HCT116 (cell line): Measurements from ENCODE around the gene ITPR1. TPM values are rescaled to one million over a fixed set of nuclear protein-coding genes. Genes with fewer than 3 reads are reported as not detected.

Experiments used
- ATAC-seq: fragments of 200-7000 bp; cut with Tn5 transposase; 2 replicates; pipeline ENCODE4 v1.9.1; 2020; ENCODE audit warnings: mild to moderate bottlenecking, moderate library complexity
- BruUV-seq: library from RNA; stranded (reverse); fragments of 400-500 nt; replicated peaks from 2 replicates; lab custom pipeline; 2021; lab: Mats Ljungman, UMichigan
- CTCF ChIA-PET: fragments of 300-600 bp; sonication (Branson Sonifier 250); formaldehyde crosslinking; loops from one replicate; lab custom pipeline; 2021; ENCODE audit warnings: antibody characterized with exemption; lab: Charles Lee
- POLR2A ChIA-PET: fragments of 300-600, 350-600 bp; sonication (Branson Sonifier 250); formaldehyde crosslinking; loops from one replicate; lab custom pipeline; 2021; ENCODE audit warnings: antibody characterized with exemption; lab: Charles Lee
- RAD21 ChIA-PET, 2 experiments: fragments of 300-600 bp; sonication (Branson Sonifier 250); formaldehyde crosslinking; loops; one replicate each; lab custom pipeline; 2023; ENCODE audit warnings: low total read pairs in 2 of 2; ENCODE audit not compliant: uncharacterized antibody in 2 of 2, unreplicated experiment in 2 of 2, low non-redundant PET in 1 of 2; lab: Charles Lee
- DNase-seq: peaks from one replicate; pipeline ENCODE4 v3.0.0-alpha.2; 2010; ENCODE audit warnings: low read depth, low spot score
- H2AFZ ChIP-seq: fragments of 200-600 bp; shearing (Covaris generic), sonication (generic); 2 replicates; pipeline ENCODE4 v1.6.1; 2017; ENCODE audit warnings: low read depth, mixed run types, mixed read lengths, antibody characterized with exemption, low read length; ENCODE audit not compliant: poor library complexity, severe bottlenecking
- H3K27ac ChIP-seq: 2 replicates; pipeline ENCODE4 v1.5.1; 2012; ENCODE audit warnings: low read depth, low read length
- H3K27me3 ChIP-seq: fragments of 200-600 bp; sonication (generic); 2 replicates; pipeline ENCODE4 v1.6.1; 2016; ENCODE audit warnings: mixed run types, low read length, mixed read lengths; ENCODE audit not compliant: insufficient read depth
- H3K36me3 ChIP-seq, 2 experiments: fragments of 200-500 bp in 1 of 2; fragments of 200-600 bp in 1 of 2; sonication (Bioruptor generic) in 1 of 2; sonication (generic) in 1 of 2; 2 replicates each; pipeline versions ENCODE4 v1.5.1 to v1.6.1; 2014 to 2016; ENCODE audit warnings: low read length in 2 of 2, inconsistent platforms in 1 of 2, mixed read lengths in 1 of 2, mixed run types in 1 of 2; ENCODE audit not compliant: insufficient read depth in 2 of 2, control insufficient read depth in 1 of 2
- H3K4me1 ChIP-seq, 2 experiments: fragments of 200-600 bp in 1 of 2; sonication (generic) in 1 of 2; 2 replicates each; pipeline versions ENCODE4 v1.5.1 to v1.6.1; 2012 to 2017; ENCODE audit warnings: low read length in 2 of 2, inconsistent platforms in 1 of 2, mild to moderate bottlenecking in 1 of 2, mixed read lengths in 1 of 2, mixed run types in 1 of 2, moderate library complexity in 1 of 2; ENCODE audit not compliant: insufficient read depth in 2 of 2, control insufficient read depth in 1 of 2
- H3K4me2 ChIP-seq: fragments of 200-600 bp; sonication (generic); 2 replicates; pipeline ENCODE4 v1.6.1; 2017; ENCODE audit warnings: mixed run types, low read length, mixed read lengths
- H3K4me3 ChIP-seq, 2 experiments: fragments of 200-600 bp in 1 of 2; sonication (generic) in 1 of 2; replicated peaks in 1 of 2; 2 replicates each; pipeline ENCODE4 v1.5.1; 2011 to 2016; ENCODE audit warnings: low read length in 2 of 2, control low read depth in 1 of 2, low read depth in 1 of 2, mild to moderate bottlenecking in 1 of 2, mixed read lengths in 1 of 2, mixed run types in 1 of 2
- H3K79me2 ChIP-seq: fragments of 200-600 bp; sonication (generic); 2 replicates; pipeline ENCODE4 v1.6.1; 2017; ENCODE audit warnings: mild to moderate bottlenecking, mixed run types, low read length, moderate library complexity, mixed read lengths; ENCODE audit not compliant: insufficient read depth
- H3K9ac ChIP-seq: fragments of 200-600 bp; sonication (generic); 2 replicates; pipeline ENCODE4 v1.6.1; 2016; ENCODE audit warnings: low read length, mixed read lengths
- H3K9me2 ChIP-seq: fragments of 200-600 bp; sonication (generic), shearing (Covaris generic); 2 replicates; pipeline ENCODE4 v1.6.1; 2017; ENCODE audit warnings: mixed run types, mild to moderate bottlenecking, moderate library complexity; ENCODE audit not compliant: insufficient read depth
- H3K9me3 ChIP-seq, 2 experiments: fragments of 200-500 bp in 1 of 2; fragments of 200-600 bp in 1 of 2; sonication (Bioruptor generic) in 1 of 2; sonication (generic) in 1 of 2; 2 replicates each; pipeline ENCODE4 v1.6.1; 2014 to 2017; ENCODE audit warnings: low read length in 2 of 2, mixed read lengths in 2 of 2, inconsistent platforms in 1 of 2, low read depth in 1 of 2, mild to moderate bottlenecking in 1 of 2, mixed run types in 1 of 2, moderate library complexity in 1 of 2; ENCODE audit not compliant: control insufficient read depth in 1 of 2, insufficient read depth in 1 of 2
- H4K20me1 ChIP-seq: fragments of 200-600 bp; sonication (generic), shearing (Covaris generic); 2 replicates; pipeline ENCODE4 v1.6.1; 2017; ENCODE audit warnings: mixed run types, mild to moderate bottlenecking, moderate library complexity; ENCODE audit not compliant: insufficient read depth
- CBX3 ChIP-seq: IDR thresholded peaks from 2 replicates; pipeline ENCODE4 v1.6.1; 2012; ENCODE audit warnings: low read depth
- ELF1 ChIP-seq: IDR thresholded peaks from 2 replicates; pipeline ENCODE4 v1.6.1; 2012; ENCODE audit warnings: low read depth, borderline replicate concordance
- EZH2 ChIP-seq: fragments of 200-600 bp; sonication (generic); IDR thresholded peaks from 2 replicates; pipeline ENCODE4 v1.6.1; 2017; ENCODE audit warnings: antibody characterized with exemption, mixed run types
- EZH2phosphoT487 ChIP-seq: fragments of 200-600 bp; IDR thresholded peaks from 2 replicates; pipeline ENCODE4 v1.6.1; 2018; ENCODE audit warnings: antibody characterized with exemption, borderline replicate concordance
- FOSL1 ChIP-seq: IDR thresholded peaks from 2 replicates; pipeline ENCODE4 v1.6.1; 2012; ENCODE audit warnings: low read depth
- JUND ChIP-seq: IDR thresholded peaks from 2 replicates; pipeline ENCODE4 v1.6.1; 2012
- POLR2AphosphoS5 ChIP-seq: IDR thresholded peaks from 2 replicates; pipeline ENCODE4 v1.6.1; 2011; ENCODE audit warnings: mild to moderate bottlenecking, low read depth, low read length, moderate library complexity
- RAD21 ChIP-seq: IDR thresholded peaks from 2 replicates; pipeline ENCODE4 v1.6.1; 2012; ENCODE audit warnings: low read depth, mild to moderate bottlenecking
- TCF7L2 ChIP-seq: IDR thresholded peaks from 2 replicates; pipeline ENCODE4 v1.7.0; 2011; ENCODE audit warnings: borderline replicate concordance, inconsistent platforms; ENCODE audit not compliant: insufficient read depth, insufficient read length; ENCODE audit errors: extremely low read depth
- YY1 ChIP-seq: IDR thresholded peaks from 2 replicates; pipeline ENCODE4 v1.6.1; 2011; ENCODE audit warnings: low read length, low read depth, moderate library complexity, mild to moderate bottlenecking; ENCODE audit not compliant: insufficient replicate concordance; ENCODE audit errors: extremely low read depth
- ZFX ChIP-seq: fragments of 450-650 bp; IDR thresholded peaks from 2 replicates; pipeline ENCODE4 v1.6.1; 2017
- intact Hi-C: fragments of 100-400 bp; cut with micrococcal nuclease; formaldehyde crosslinking; loops from 2 replicates; pipeline ENCODE4 v1.10.0; 2022
- total RNA-seq: library from RNA; stranded (reverse); gene quantifications from one replicate; pipeline ENCODE4 v1.2.1, GENCODE V29; 2021; ENCODE audit not compliant: unreplicated experiment
- TF ChIP-seq, protein P1 (sequence below): IDR thresholded peaks from 2 replicates; pipeline ENCODE4 v1.6.1; 2012; ENCODE audit warnings: low read depth
- TF ChIP-seq, protein P2 (sequence below): IDR thresholded peaks from 2 replicates; pipeline ENCODE4 v1.6.1; 2011; ENCODE audit warnings: mild to moderate bottlenecking, low read length, moderate library complexity; ENCODE audit not compliant: insufficient replicate concordance; ENCODE audit errors: extremely low read depth
- TF ChIP-seq, protein P3 (sequence below): IDR thresholded peaks from 2 replicates; pipeline ENCODE4 v1.6.1; 2012
- TF ChIP-seq, protein P4 (sequence below), 3 experiments: fragments of 200-600 bp in 1 of 3; sonication (generic) in 1 of 3; IDR thresholded peaks in 2 of 3; conservative IDR thresholded peaks in 1 of 3; 2 replicates each; pipeline ENCODE4 v1.5.1; 2012 to 2017; ENCODE audit warnings: low read depth in 2 of 3, low read length in 2 of 3, antibody characterized with exemption in 1 of 3, borderline replicate concordance in 1 of 3, control low read depth in 1 of 3, mild to moderate bottlenecking in 1 of 3, mixed read lengths in 1 of 3, mixed run types in 1 of 3, moderate library complexity in 1 of 3; ENCODE audit not compliant: insufficient read depth in 1 of 3

The ITPR1 gene
- total RNA-seq, 1 experiment from 2014 or later = 9.2 TPM

DNA sequence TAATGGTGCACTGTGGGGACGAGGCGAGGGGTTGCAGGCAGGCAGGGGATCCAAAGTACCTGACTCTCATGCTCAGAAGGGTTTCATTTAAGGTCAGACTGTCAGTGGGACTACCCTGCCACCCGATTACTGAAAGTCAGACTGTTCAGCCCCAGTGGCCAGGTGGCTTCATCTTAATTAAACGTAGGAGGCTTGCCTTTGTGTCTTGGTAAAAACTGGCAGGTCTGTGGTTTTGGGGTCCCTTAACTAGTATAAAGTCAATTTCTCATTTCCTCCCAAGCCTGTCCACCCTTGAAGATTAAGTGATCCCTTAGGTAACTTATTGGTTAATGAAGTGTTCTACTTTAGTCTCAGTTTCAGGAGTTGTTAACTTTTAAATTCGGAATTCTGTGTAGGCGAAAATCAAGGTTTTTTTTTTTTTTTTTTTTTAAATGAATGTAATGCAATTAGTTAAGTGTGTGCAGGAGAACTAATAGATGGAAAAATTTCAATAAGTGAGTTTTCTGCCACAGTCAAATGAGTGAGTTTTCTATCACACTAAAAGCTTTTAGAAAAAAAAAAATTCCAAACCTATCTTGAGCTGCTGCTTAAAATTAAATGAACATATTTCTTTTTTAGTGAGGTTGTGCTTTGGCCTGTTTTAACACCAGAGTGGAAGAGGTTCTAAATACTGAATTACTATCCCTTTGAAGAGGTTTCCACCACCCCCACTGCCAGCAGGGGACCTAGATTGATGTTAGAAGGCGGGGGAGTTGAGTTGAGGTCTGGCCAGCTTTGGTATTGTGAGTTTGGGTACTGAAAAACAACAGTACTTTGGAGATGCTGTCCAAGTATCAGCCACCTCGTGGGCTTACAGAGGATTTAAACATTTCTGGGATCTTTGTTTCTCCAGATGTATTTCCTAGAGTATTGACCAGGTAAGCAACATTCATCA lies 15.2 kb downstream of the ITPR1 start:
- no peaks in the 10 kb centered on the region for H3K9me3 ChIP-seq
- POLR2A ChIA-PET = interaction anchor here (2.1 kb wide), 1 partner anchor 15 kb away, joined by 7 read pairs; the partner anchor contains the start of gene ITPR1
- ATAC-seq = no peak
- H3K36me3 ChIP-seq = no peaks in the 10 kb centered on the region
- H4K20me1 ChIP-seq = no peaks in the 10 kb centered on the region
- H3K79me2 ChIP-seq = no peaks in the 10 kb centered on the region
- no peaks in the 10 kb centered on the region for H3K9me2 ChIP-seq
- H3K4me2 ChIP-seq = no peak overlapping the region
- RAD21 ChIA-PET = no interaction called here
- H3K4me3 ChIP-seq = no peak overlapping the region
- no peak overlapping the region for H3K9ac ChIP-seq
- intact Hi-C loops = no loop called here
- DNase-seq = no peak
- no peak overlapping the region for H3K27ac ChIP-seq
- H3K4me1 ChIP-seq = no peaks in the 10 kb centered on the region
- no peak overlapping the region for H2AFZ ChIP-seq
- 0 out of 2 replicates have a peak, but pooled peaks cover 4% of the 10 kb centered on the region for H3K27me3 ChIP-seq
- no peak for TF ChIP-seq EZH2
- TF ChIP-seq, protein P1, sequence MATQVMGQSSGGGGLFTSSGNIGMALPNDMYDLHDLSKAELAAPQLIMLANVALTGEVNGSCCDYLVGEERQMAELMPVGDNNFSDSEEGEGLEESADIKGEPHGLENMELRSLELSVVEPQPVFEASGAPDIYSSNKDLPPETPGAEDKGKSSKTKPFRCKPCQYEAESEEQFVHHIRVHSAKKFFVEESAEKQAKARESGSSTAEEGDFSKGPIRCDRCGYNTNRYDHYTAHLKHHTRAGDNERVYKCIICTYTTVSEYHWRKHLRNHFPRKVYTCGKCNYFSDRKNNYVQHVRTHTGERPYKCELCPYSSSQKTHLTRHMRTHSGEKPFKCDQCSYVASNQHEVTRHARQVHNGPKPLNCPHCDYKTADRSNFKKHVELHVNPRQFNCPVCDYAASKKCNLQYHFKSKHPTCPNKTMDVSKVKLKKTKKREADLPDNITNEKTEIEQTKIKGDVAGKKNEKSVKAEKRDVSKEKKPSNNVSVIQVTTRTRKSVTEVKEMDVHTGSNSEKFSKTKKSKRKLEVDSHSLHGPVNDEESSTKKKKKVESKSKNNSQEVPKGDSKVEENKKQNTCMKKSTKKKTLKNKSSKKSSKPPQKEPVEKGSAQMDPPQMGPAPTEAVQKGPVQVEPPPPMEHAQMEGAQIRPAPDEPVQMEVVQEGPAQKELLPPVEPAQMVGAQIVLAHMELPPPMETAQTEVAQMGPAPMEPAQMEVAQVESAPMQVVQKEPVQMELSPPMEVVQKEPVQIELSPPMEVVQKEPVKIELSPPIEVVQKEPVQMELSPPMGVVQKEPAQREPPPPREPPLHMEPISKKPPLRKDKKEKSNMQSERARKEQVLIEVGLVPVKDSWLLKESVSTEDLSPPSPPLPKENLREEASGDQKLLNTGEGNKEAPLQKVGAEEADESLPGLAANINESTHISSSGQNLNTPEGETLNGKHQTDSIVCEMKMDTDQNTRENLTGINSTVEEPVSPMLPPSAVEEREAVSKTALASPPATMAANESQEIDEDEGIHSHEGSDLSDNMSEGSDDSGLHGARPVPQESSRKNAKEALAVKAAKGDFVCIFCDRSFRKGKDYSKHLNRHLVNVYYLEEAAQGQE = no peak
- TF ChIP-seq ZFX = no peak
- no peak for TF ChIP-seq FOSL1
- no peak for TF ChIP-seq JUND
- no peak for TF ChIP-seq TCF7L2
- TF ChIP-seq YY1 = no peak
- TF ChIP-seq, protein P2, sequence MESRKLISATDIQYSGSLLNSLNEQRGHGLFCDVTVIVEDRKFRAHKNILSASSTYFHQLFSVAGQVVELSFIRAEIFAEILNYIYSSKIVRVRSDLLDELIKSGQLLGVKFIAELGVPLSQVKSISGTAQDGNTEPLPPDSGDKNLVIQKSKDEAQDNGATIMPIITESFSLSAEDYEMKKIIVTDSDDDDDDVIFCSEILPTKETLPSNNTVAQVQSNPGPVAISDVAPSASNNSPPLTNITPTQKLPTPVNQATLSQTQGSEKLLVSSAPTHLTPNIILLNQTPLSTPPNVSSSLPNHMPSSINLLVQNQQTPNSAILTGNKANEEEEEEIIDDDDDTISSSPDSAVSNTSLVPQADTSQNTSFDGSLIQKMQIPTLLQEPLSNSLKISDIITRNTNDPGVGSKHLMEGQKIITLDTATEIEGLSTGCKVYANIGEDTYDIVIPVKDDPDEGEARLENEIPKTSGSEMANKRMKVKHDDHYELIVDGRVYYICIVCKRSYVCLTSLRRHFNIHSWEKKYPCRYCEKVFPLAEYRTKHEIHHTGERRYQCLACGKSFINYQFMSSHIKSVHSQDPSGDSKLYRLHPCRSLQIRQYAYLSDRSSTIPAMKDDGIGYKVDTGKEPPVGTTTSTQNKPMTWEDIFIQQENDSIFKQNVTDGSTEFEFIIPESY = no peak
- no peak for TF ChIP-seq POLR2AphosphoS5
- TF ChIP-seq, protein P3, sequence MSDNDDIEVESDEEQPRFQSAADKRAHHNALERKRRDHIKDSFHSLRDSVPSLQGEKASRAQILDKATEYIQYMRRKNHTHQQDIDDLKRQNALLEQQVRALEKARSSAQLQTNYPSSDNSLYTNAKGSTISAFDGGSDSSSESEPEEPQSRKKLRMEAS = no peak
- TF ChIP-seq RAD21 = no peak
- TF ChIP-seq ELF1 = no peak
- TF ChIP-seq EZH2phosphoT487 = no peak
- TF ChIP-seq, protein P4, sequence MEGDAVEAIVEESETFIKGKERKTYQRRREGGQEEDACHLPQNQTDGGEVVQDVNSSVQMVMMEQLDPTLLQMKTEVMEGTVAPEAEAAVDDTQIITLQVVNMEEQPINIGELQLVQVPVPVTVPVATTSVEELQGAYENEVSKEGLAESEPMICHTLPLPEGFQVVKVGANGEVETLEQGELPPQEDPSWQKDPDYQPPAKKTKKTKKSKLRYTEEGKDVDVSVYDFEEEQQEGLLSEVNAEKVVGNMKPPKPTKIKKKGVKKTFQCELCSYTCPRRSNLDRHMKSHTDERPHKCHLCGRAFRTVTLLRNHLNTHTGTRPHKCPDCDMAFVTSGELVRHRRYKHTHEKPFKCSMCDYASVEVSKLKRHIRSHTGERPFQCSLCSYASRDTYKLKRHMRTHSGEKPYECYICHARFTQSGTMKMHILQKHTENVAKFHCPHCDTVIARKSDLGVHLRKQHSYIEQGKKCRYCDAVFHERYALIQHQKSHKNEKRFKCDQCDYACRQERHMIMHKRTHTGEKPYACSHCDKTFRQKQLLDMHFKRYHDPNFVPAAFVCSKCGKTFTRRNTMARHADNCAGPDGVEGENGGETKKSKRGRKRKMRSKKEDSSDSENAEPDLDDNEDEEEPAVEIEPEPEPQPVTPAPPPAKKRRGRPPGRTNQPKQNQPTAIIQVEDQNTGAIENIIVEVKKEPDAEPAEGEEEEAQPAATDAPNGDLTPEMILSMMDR (IDR thresholded peaks at IDR 0.05 in 2 of 3, conservative IDR thresholded peaks at IDR 0.05 in 1 of 3; ENCODE audit: borderline replicate concordance in 1 of 3, insufficient read depth in 1 of 3, low read depth in 2 of 3, low read length in 2 of 3) = no peak
- TF ChIP-seq CBX3 = no peak
- TF ChIP-seq, all 23 proteins: peak for 0
- CTCF ChIA-PET = no interaction called here
- no TSS peak for BruUV-seq
